DOHH2 (cell line): Measurements from ENCODE around the gene RAI1.
A peak's percentile ranks its signal among the peaks of the same experiment; 100 is the strongest.

Experiments
- H3F3A ChIP-seq: fragments of 200-600 bp; sonication (generic), shearing (Covaris generic); 2 replicates; pipeline ENCODE4 v1.6.0; 2016; ENCODE audit warnings: antibody characterized with exemption, mild to moderate bottlenecking; ENCODE audit not compliant: control insufficient read depth, insufficient read depth
- H3K27ac ChIP-seq: fragments of 200-600 bp; sonication (generic); 2 replicates; pipeline ENCODE4 v1.5.1; 2014; ENCODE audit warnings: low read depth, mild to moderate bottlenecking, low read length, moderate library complexity
- H3K27me3 ChIP-seq: fragments of 200-600 bp; sonication (generic); 2 replicates; pipeline ENCODE4 v1.6.1; 2014; ENCODE audit warnings: mild to moderate bottlenecking, low read length, mixed read lengths; ENCODE audit not compliant: control insufficient read depth
- H3K36me3 ChIP-seq: fragments of 200-600 bp; sonication (generic); 2 replicates; pipeline ENCODE4 v1.6.1; 2014; ENCODE audit warnings: mild to moderate bottlenecking, low read length, moderate library complexity, mixed read lengths; ENCODE audit not compliant: control insufficient read depth
- H3K4me1 ChIP-seq: fragments of 200-600 bp; sonication (generic); 2 replicates; pipeline ENCODE4 v1.6.1; 2014; ENCODE audit warnings: mild to moderate bottlenecking, low read length, mixed read lengths; ENCODE audit not compliant: control insufficient read depth
- H3K4me2 ChIP-seq: fragments of 200-600 bp; sonication (generic); 2 replicates; pipeline ENCODE4 v1.6.0; 2014; ENCODE audit warnings: mild to moderate bottlenecking, low read length, moderate library complexity
- H3K4me3 ChIP-seq: fragments of 200-600 bp; sonication (generic); 2 replicates; pipeline ENCODE4 v1.5.1; 2014; ENCODE audit warnings: mild to moderate bottlenecking, low read length, mixed read lengths
- H3K79me2 ChIP-seq: fragments of 200-600 bp; sonication (generic); 2 replicates; pipeline ENCODE4 v1.6.1; 2014; ENCODE audit warnings: mild to moderate bottlenecking, low read length, mixed read lengths; ENCODE audit not compliant: control insufficient read depth
- H3K9me2 ChIP-seq: fragments of 200-600 bp; sonication (generic); replicated peaks from 2 replicates; pipeline ENCODE4 v1.6.1; 2014; ENCODE audit warnings: mild to moderate bottlenecking, low read length, mixed read lengths; ENCODE audit not compliant: control insufficient read depth
- H3K9me3 ChIP-seq: fragments of 200-600 bp; sonication (generic); 2 replicates; pipeline ENCODE4 v1.6.1; 2014; ENCODE audit warnings: antibody characterized with exemption, low read length, mixed read lengths; ENCODE audit not compliant: control insufficient read depth, insufficient read depth
- H4K20me1 ChIP-seq: fragments of 200-600 bp; sonication (generic); 2 replicates; pipeline ENCODE4 v1.6.0; 2014; ENCODE audit warnings: low read depth, mild to moderate bottlenecking, antibody characterized with exemption, low read length, moderate library complexity; ENCODE audit not compliant: control insufficient read depth, insufficient read depth
- CTCF ChIP-seq: fragments of 200-600 bp; sonication (generic); IDR thresholded peaks from one replicate; pipeline ENCODE4 v1.5.1; 2014; ENCODE audit warnings: antibody characterized with exemption, mild to moderate bottlenecking, low read depth, low read length; ENCODE audit not compliant: poor library complexity, severe bottlenecking
- EZH2phosphoT487 ChIP-seq: fragments of 200-600 bp; sonication (generic); IDR thresholded peaks from 2 replicates; pipeline ENCODE4 v1.6.1; 2017; ENCODE audit warnings: borderline replicate concordance, mild to moderate bottlenecking, antibody characterized with exemption, low read length, moderate library complexity, mixed read lengths

RAI1 gene

GRCh38 chr17:17752821-17753321 is 71.6 kb downstream of the RAI1 start:
- Histone ChIP-seq H3K27ac (peak overlapping the region; percentile 49), H4K20me1 (no peaks in the 10 kb centered on the region), H3K79me2 (peaks cover 81% of the 10 kb centered on the region), H3K4me2 (peak overlapping the region; percentile 85), H3K36me3 (peaks cover 13% of the 10 kb centered on the region), H3K9me3 (peaks cover 3% of the 10 kb centered on the region; the same call in 1 of the 2 replicates), H3K9me2 (no peaks in the 10 kb centered on the region), H3K4me1 (peaks cover 92% of the 10 kb centered on the region), H3F3A (peaks cover 28% of the 10 kb centered on the region), H3K4me3 (peak overlapping the region; percentile 78), H3K27me3 (no peaks in the 10 kb centered on the region)
- TF ChIP-seq CTCF: no peak
- TF ChIP-seq EZH2phosphoT487: no peak

- Histone ChIP-seq H3K79me2 (peaks cover 84% of the 10 kb centered on the region), H3K27me3 (no peaks in the 10 kb centered on the region), H3K4me3 (no peak overlapping the region), H4K20me1 (peaks cover 6% of the 10 kb centered on the region; the same call in 1 of the 2 replicates), H3F3A (peaks cover 25% of the 10 kb centered on the region), H3K9me3 (no peaks in the 10 kb centered on the region), H3K36me3 (peaks cover 30% of the 10 kb centered on the region), H3K4me2 (no peak overlapping the region), H3K9me2 (no peaks in the 10 kb centered on the region), H3K27ac (no peak overlapping the region), H3K4me1 (peaks cover 87% of the 10 kb centered on the region)
- TF ChIP-seq CTCF: no peak
- TF ChIP-seq EZH2phosphoT487: no peak
Observed at GRCh38 chr17:17754719-17755686, 73.7 kb downstream of the RAI1 start.

- peaks cover 22% of the 10 kb centered on the region for H3F3A ChIP-seq
- no peak overlapping the region for H3K27ac ChIP-seq
- peaks cover 6% of the 10 kb centered on the region; the same call in 1 of the 2 replicates for H4K20me1 ChIP-seq
- no peak for TF ChIP-seq EZH2phosphoT487
- TF ChIP-seq CTCF: no peak
- no peaks in the 10 kb centered on the region for H3K9me2 ChIP-seq
- no peaks in the 10 kb centered on the region for H3K27me3 ChIP-seq
- no peaks in the 10 kb centered on the region for H3K9me3 ChIP-seq
- H3K4me3 ChIP-seq: no peak overlapping the region
- H3K79me2 ChIP-seq: peaks cover 88% of the 10 kb centered on the region
- 0 out of 2 replicates have a peak overlapping the region, but pooled peaks have one; percentile 6 for H3K4me2 ChIP-seq
- peaks cover 80% of the 10 kb centered on the region for H3K4me1 ChIP-seq
- H3K36me3 ChIP-seq: peaks cover 30% of the 10 kb centered on the region
Observed at GRCh38 chr17:17755715-17756114, 74.5 kb downstream of the RAI1 start.
